ENCODE data around the gene ZDHHC20.

GRCh38 chr13:21347753-21348318 is 111.3 kb downstream of the ZDHHC20 start:
- TF ChIP-seq POLR2AphosphoS5 (IDR thresholded peaks at IDR 0.05) (no peak), POLR2A (IDR thresholded peaks at IDR 0.05) (no peak)
